ENCODE results near the gene TCIRG1.

TCIRG1 gene

GRCh38 chr11:68037411-68038225 lies 1.2 kb upstream of the TCIRG1 start:
- peak; percentile 20 for DNase-seq (ENCODE audit: low spot score)

- DNase-seq (ENCODE audit: low spot score), result no peak
Measured at GRCh38 chr11:68038226-68038717, 553 bp upstream of the TCIRG1 start.

- no peak for DNase-seq (ENCODE audit: low spot score)
Measured at GRCh38 chr11:68039526-68040086, 781 bp downstream of the TCIRG1 start.

GRCh38 chr11:68040101-68040956 lies 1.5 kb downstream of the TCIRG1 start:
- DNase-seq (ENCODE audit: low spot score), result peak; percentile 36

- DNase-seq (ENCODE audit: low spot score), result no peak
Measured at GRCh38 chr11:68040957-68041591, 2.2 kb downstream of the TCIRG1 start.

GRCh38 chr11:68041617-68042218 lies 2.9 kb downstream of the TCIRG1 start:
- DNase-seq (ENCODE audit: low spot score), result no peak

- DNase-seq (ENCODE audit: low spot score), result no peak
Measured at GRCh38 chr11:68042219-68043028, 3.6 kb downstream of the TCIRG1 start.

GRCh38 chr11:68043029-68043348 lies 4.2 kb downstream of the TCIRG1 start:
- DNase-seq (ENCODE audit: low spot score), result no peak

GRCh38 chr11:68043349-68044144 lies 4.7 kb downstream of the TCIRG1 start:
- DNase-seq (ENCODE audit: low spot score), result no peak

GRCh38 chr11:68044145-68044813 lies 5.5 kb downstream of the TCIRG1 start:
- no peak for DNase-seq (ENCODE audit: low spot score)

- DNase-seq (ENCODE audit: low spot score), result no peak
Measured at GRCh38 chr11:68044898-68045351, 6.1 kb downstream of the TCIRG1 start.

- DNase-seq (ENCODE audit: low spot score), result no peak
Measured at GRCh38 chr11:68047437-68048290, 8.8 kb downstream of the TCIRG1 start.

GRCh38 chr11:68048681-68049508 lies 10.1 kb downstream of the TCIRG1 start:
- no peak for DNase-seq (ENCODE audit: low spot score)

- DNase-seq (ENCODE audit: low spot score), result no peak
Measured at GRCh38 chr11:68049509-68050370, 10.9 kb downstream of the TCIRG1 start.

- DNase-seq (ENCODE audit: low spot score), result no peak
Measured at GRCh38 chr11:68050371-68050841, 11.6 kb downstream of the TCIRG1 start.

Measured in pons (tissue), 1 donor.